AG04450 (cell line): ENCODE results near the gene HBEGF. TPM values are rescaled to one million over a fixed set of nuclear protein-coding genes. Genes with fewer than 3 reads are reported as not detected.
A peak's percentile ranks its signal among the peaks of the same experiment; 100 is the strongest.

Source experiments
- CTCF ChIA-PET: fragments of 300-600, 350-600 bp; formaldehyde crosslinking; extraction: SDS; loops from one replicate; lab custom pipeline; 2022; ENCODE audit warnings: antibody characterized with exemption, inconsistent platforms; lab: Charles Lee
- POLR2A ChIA-PET: fragments of 350-600 bp; formaldehyde crosslinking; extraction: SDS; loops from one replicate; lab custom pipeline; 2021; ENCODE audit warnings: antibody characterized with exemption, inconsistent platforms; lab: Yijun Ruan, JAX
- DNase-seq: peaks from one replicate; pipeline ENCODE4 v3.0.0-alpha.2; 2011; ENCODE audit warnings: low read depth, low spot score
- H3K27ac ChIP-seq: one replicate; pipeline ENCODE4 v1.5.1; 2012; ENCODE audit warnings: low read depth, low read length, control low read depth
- H3K27me3 ChIP-seq: one replicate; pipeline ENCODE4 v1.6.0; 2012; ENCODE audit warnings: low read length; ENCODE audit not compliant: control insufficient read depth, insufficient read depth
- H3K4me3 ChIP-seq: 2 replicates; pipeline ENCODE4 v1.5.1; 2011; ENCODE audit warnings: mild to moderate bottlenecking, low read depth, low read length, control low read depth
- H3K9me3 ChIP-seq: 2 replicates; pipeline ENCODE4 v1.5.1; 2012; ENCODE audit warnings: low read length; ENCODE audit not compliant: control insufficient read depth, insufficient read depth
- CTCF ChIP-seq: IDR thresholded peaks from 2 replicates; pipeline ENCODE4 v1.5.1; 2011; ENCODE audit warnings: low read depth, low read length, control low read depth, inconsistent platforms
- polyA plus RNA-seq: library from polyadenylated mRNA; depleted of rRNA; stranded (reverse); fragments of >200 nt; gene quantifications from 2 replicates; pipeline ENCODE4 v1.2.3, GENCODE V29; 2011

The HBEGF gene
- polyA plus RNA-seq, 1 experiment, result 7.0 TPM

GRCh38 chr5:140372971-140373487, 26.6 kb upstream of the HBEGF start:
- CTCF ChIA-PET, result interaction anchor here (0.6 to 2.8 kb wide), 53 partner anchors 9 to 669 kb away, joined by 3 to 30 read pairs (median 5); partner anchors contain the start of genes ANKHD1, CD14, EIF4EBP3 and HARS1

GRCh38 chr5:140371356-140372151, 25.2 kb upstream of the HBEGF start:
- CTCF ChIA-PET, result interaction anchor here (0.6 to 2.8 kb wide), 22 partner anchors 8 to 670 kb away, joined by 3 to 30 read pairs (median 6); partner anchors contain the start of genes HARS1, HBEGF, SLC4A9 and WDR55
- no peak for DNase-seq
- H3K27ac ChIP-seq, result no peak overlapping the region
- TF ChIP-seq CTCF, result no peak
- POLR2A ChIA-PET, result interaction anchor here (0.6 kb wide), 1 partner anchor 44 kb away, joined by 3 read pairs; no protein-coding TSS in a partner anchor
- H3K9me3 ChIP-seq, result no peaks in the 10 kb centered on the region
- peaks cover 8% of the 10 kb centered on the region for H3K27me3 ChIP-seq
- no peak overlapping the region for H3K4me3 ChIP-seq

More at GRCh38 chr5:140372971-140373487, 26.6 kb upstream of the HBEGF start:
- Histone ChIP-seq H3K27ac (no peak overlapping the region), H3K9me3 (no peaks in the 10 kb centered on the region), H3K27me3 (peaks cover 6% of the 10 kb centered on the region), H3K4me3 (no peak overlapping the region)
- POLR2A ChIA-PET, result no interaction called here
- peak; percentile 44 for DNase-seq
- peak; percentile 91 for TF ChIP-seq CTCF

- ChIA-PET POLR2A (interaction anchor here (0.6 kb wide), 1 partner anchor 280 kb away, joined by 4 read pairs; the partner anchor contains the start of genes IK and NDUFA2), CTCF (interaction anchor here (1.4 to 9.5 kb wide), 3 partner anchors 16 to 268 kb away, joined by 3 to 279 read pairs (median 5); no protein-coding TSS in a partner anchor)
- no peak for DNase-seq
- H3K27me3 ChIP-seq, result peaks cover 15% of the 10 kb centered on the region
- H3K9me3 ChIP-seq, result no peaks in the 10 kb centered on the region; the same call in 1 of the 2 replicates
- peak; percentile 5; the same call in 1 of the 2 replicates for TF ChIP-seq CTCF
- H3K4me3 ChIP-seq, result no peak overlapping the region
- no peak overlapping the region for H3K27ac ChIP-seq
These were observed 21.0 kb upstream of the HBEGF start for GRCh38 chr5:140367256-140368013.

- ChIA-PET CTCF (interaction anchor here (0.9 to 9.5 kb wide), 6 partner anchors 15 to 356 kb away, joined by 3 to 279 read pairs (median 4); no protein-coding TSS in a partner anchor), POLR2A (interaction anchor here (0.6 kb wide), 1 partner anchor 281 kb away, joined by 4 read pairs; the partner anchor contains the start of genes IK and NDUFA2)
- Histone ChIP-seq H3K9me3 (no peaks in the 10 kb centered on the region; the same call in 1 of the 2 replicates), H3K27ac (no peak overlapping the region), H3K4me3 (no peak overlapping the region), H3K27me3 (peaks cover 15% of the 10 kb centered on the region)
- TF ChIP-seq CTCF, result no peak
- DNase-seq, result no peak
These were observed 20.3 kb upstream of the HBEGF start for GRCh38 chr5:140366589-140367255.
